GM18873 (cell line): Measurements from ENCODE around the gene DBNDD1.
"Not testable (repeated sequence)": the region's sequence is repeated elsewhere in the genome, so short reads cannot be mapped to it uniquely, and the experiment has no call there.

ENCODE experiments used
- ATAC-seq: cut with Tn5 transposase; IDR thresholded peaks from one replicate; pipeline ENCODE4 v1.9.1; 2021; ENCODE audit warnings: mild to moderate bottlenecking, moderate library complexity, moderate number of reproducible peaks; ENCODE audit not compliant: unreplicated experiment, low FRiP score

Gene DBNDD1

GRCh38 chr16:90015586-90016338, 3.5 kb downstream of the DBNDD1 start:
- no peak for ATAC-seq

- ATAC-seq, result no peak
Observed at GRCh38 chr16:90012991-90013745, 6.1 kb downstream of the DBNDD1 start.

- no peak for ATAC-seq
Observed at GRCh38 chr16:90011908-90012501, 7.3 kb downstream of the DBNDD1 start.

- no peak for ATAC-seq
Observed at GRCh38 chr16:90011508-90011819, 7.8 kb downstream of the DBNDD1 start.

- ATAC-seq, result no peak
Observed at GRCh38 chr16:90010676-90011507, 8.4 kb downstream of the DBNDD1 start.

GRCh38 chr16:90009172-90009899, 9.9 kb downstream of the DBNDD1 start:
- ATAC-seq, result no peak

GRCh38 chr16:90008708-90009145, 10.5 kb downstream of the DBNDD1 start:
- no peak for ATAC-seq

- not testable (repeated sequence) for ATAC-seq
Observed at GRCh38 chr16:90007635-90008234, 11.5 kb downstream of the DBNDD1 start.

GRCh38 chr16:90007015-90007414, 12.2 kb downstream of the DBNDD1 start:
- ATAC-seq, result no peak

GRCh38 chr16:90005956-90006663, 13.1 kb downstream of the DBNDD1 start:
- ATAC-seq, result no peak

GRCh38 chr16:90004577-90004976, 14.7 kb downstream of the DBNDD1 start:
- no peak for ATAC-seq

- ATAC-seq, result no peak
Observed at GRCh38 chr16:90002759-90003158, 16.5 kb downstream of the DBNDD1 start.

- ATAC-seq, result no peak
Observed at GRCh38 chr16:90001761-90002503, 17.3 kb downstream of the DBNDD1 start.

- no peak for ATAC-seq
Observed at GRCh38 chr16:90000733-90001427, 18.4 kb downstream of the DBNDD1 start.

GRCh38 chr16:89999831-90000574, 19.3 kb downstream of the DBNDD1 start:
- no peak for ATAC-seq

- ATAC-seq, result no peak
Observed at GRCh38 chr16:89996178-89996489, 23.1 kb downstream of the DBNDD1 start.

- ATAC-seq, result not testable (repeated sequence)
Observed at GRCh38 chr16:89995475-89996177, 23.6 kb downstream of the DBNDD1 start.
